Measurements from ENCODE around the gene STRADA. TPM values are rescaled to one million over a fixed set of nuclear protein-coding genes. Genes with fewer than 3 reads are reported as not detected.
A peak's percentile ranks its signal among the peaks of the same experiment; 100 is the strongest.

The STRADA gene
- total RNA-seq, 2 donors from 2014 or later = 27.5 to 30.8 TPM

DNA sequence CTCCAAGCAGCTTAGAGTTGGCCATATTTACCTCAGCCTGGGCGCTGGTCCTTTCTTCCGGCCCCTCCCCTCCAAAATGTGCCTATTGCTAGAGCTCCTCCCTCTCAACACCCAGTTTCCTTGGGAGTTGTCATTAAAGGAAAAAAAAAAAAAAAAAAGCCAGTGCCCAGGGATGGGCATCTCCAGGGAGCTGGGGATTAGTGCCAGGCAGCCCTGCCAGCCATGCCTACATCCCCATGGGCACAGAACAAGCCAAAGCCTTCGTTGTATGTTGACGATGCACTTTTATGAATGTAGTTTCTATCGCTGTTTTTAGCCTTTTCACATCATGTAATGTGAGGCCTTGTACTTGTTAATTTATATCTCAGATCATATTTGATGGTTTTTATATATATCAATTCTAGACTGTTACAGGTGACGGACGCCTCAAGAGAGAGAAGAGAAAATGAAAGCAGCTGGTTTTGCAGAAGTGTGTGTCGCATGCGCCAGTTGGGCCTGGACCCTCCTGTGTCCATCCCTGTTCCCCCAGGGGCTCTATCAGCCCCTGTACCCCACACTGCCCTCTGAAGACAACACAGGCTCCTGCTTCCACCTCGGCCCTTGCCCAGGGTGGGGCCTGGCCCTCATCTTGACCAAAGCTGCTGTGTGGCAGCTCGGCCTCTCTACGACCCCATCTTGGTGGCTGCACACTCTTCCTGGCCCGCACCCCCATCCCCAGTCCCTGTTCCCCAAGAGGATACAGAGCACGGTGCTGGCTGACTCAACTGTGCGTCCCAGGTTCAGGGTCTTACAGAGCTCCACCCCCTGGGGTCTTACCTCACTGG, 46.4 kb downstream of the STRADA start:
- no peak for DNase-seq (ENCODE audit: low spot score)
- intact Hi-C loops (cut with DNase I) = no loop called here

DNA sequence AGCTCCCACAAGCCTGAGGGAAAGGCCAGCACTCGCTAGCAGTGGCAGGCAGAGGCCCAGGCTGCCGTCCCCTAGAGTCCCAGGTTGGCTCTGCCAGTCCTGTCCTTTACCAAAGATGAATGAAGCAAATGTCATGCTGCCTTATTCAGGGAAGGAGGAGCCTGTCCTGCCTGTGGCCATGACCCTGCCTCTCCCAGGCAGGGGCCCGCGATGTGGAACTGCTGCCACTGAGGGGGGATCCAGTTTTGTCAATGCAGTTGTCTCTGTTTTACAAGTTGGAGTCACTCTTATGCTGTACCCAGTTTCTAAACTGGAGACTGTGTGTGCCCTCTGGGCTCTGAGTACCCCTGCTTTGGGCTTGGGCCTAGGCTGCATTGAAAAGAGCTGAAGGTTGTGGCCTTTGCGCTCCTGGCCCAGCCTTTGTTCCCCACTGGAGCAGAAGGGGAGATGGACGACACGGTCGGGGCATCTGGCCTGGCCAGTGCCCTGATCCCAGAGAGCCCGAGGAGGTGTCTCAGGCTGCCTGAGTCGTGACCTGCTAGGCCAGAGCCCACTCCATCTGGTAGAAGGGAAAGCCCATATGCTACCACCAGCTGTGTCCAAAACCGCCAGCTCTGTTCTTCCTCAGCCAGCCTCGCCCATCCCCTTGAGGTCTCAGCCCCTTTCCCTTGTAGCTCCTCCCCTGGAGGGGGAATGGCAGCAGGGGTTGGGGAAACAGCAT, 47.2 kb downstream of the STRADA start:
- DNase-seq (ENCODE audit: low spot score) = no peak
- intact Hi-C loops (cut with DNase I) = no loop called here

DNA sequence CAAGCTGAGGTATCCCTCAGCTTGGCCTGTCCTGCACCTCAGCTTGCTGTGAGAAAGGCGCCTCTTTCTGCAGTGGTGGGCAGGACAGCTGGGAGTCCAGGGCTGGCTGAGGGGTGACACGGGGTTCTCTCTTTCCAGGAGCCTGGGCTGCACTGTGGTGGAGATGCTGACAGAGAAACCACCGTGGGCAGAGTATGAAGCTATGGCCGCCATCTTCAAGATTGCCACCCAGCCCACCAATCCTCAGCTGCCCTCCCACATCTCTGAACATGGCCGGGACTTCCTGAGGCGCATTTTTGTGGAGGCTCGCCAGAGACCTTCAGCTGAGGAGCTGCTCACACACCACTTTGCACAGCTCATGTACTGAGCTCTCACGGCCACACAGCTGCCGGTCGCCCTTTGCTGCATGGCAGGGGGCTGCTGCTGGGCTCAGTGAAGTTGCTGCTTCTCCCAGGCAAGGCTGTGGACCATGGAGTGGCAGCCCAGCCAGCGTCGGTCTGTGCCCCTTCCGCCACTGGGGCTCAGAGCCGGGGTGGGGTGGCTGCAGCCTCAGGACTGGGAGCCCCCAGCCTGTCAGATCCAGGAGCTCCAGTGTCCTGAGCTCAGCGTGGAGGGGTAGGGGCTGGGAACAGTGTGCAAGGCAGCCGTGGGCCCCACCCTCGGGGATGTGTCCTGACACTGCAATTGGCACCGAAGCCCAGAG, 48.0 kb downstream of the STRADA start:
- intact Hi-C loops (cut with DNase I) = no loop called here
- DNase-seq (ENCODE audit: low spot score) = no peak

GRCh38 chr17:63692195-63692816, 49.3 kb downstream of the STRADA start:
- no peak for DNase-seq (ENCODE audit: low spot score)
- intact Hi-C loops (cut with DNase I) = no loop called here

GRCh38 chr17:63689479-63689878, 52.1 kb downstream of the STRADA start:
- no peak for DNase-seq (ENCODE audit: low spot score)
- intact Hi-C loops (cut with DNase I) = no loop called here

GRCh38 chr17:63688396-63689020, 53.1 kb downstream of the STRADA start:
- no peak for DNase-seq (ENCODE audit: low spot score)
- intact Hi-C loops (cut with DNase I) = no loop called here

- intact Hi-C loops (cut with DNase I) = no loop called here
- no peak for DNase-seq (ENCODE audit: low spot score)
Observed at GRCh38 chr17:63686138-63686685, 55.4 kb downstream of the STRADA start.

DNA sequence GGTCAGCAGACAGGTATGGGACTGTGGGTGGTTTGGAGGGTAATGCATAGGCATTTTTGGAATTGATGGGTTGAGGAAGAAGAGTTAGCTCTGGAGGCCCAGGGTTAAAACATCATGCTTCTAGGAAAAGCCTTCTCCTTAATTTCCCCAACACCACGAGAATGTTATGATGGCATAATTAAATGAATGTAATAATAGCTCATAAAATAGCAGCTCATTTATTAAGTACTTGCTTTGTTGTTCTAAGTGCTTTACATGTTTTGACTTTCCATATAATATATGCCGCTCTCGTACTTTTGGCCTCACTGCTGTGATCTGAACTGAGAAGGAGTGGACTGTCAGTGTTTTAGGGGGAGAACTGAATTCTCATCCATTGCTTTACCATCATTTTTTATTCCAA, 56.0 kb downstream of the STRADA start:
- DNase-seq (ENCODE audit: low spot score) = no peak
- intact Hi-C loops (cut with DNase I) = no loop called here

DNA sequence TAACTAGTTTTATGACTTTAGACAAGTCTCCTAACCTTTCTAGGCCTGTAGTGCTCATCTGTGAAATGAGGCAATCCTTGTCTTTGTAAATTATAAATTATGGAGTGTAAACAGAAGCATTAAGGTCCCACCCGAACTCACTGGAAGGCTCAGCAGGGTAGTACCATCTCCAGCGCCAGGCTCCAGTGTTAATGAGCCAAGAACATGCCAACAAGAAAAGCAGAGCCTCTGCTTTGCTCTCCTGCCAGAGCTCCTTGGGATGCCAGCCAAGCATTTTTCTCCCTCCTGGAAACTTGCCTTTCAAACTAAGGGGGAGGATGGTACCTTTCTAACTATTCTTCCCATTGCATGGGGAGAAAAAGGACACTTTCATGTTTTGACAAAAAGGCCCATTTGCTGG, 56.6 kb downstream of the STRADA start:
- intact Hi-C loops (cut with DNase I) = no loop called here
- DNase-seq (ENCODE audit: low spot score) = no peak

GRCh38 chr17:63682981-63683380, 58.6 kb downstream of the STRADA start:
- DNase-seq (ENCODE audit: low spot score) = no peak
- intact Hi-C loops (cut with DNase I) = no loop called here

GRCh38 chr17:63682441-63682840, 59.2 kb downstream of the STRADA start:
- DNase-seq (ENCODE audit: low spot score) = no peak

GRCh38 chr17:63681530-63681929, 60.1 kb downstream of the STRADA start:
- intact Hi-C loops (cut with DNase I) = no loop called here
- DNase-seq (ENCODE audit: low spot score) = no peak

More at GRCh38 chr17:63682441-63682840, 59.2 kb downstream of the STRADA start:
- intact Hi-C loops (cut with DNase I) = no loop called here

GRCh38 chr17:63680700-63681099, 60.9 kb downstream of the STRADA start:
- intact Hi-C loops (cut with DNase I) = no loop called here
- no peak for DNase-seq (ENCODE audit: low spot score)

DNA sequence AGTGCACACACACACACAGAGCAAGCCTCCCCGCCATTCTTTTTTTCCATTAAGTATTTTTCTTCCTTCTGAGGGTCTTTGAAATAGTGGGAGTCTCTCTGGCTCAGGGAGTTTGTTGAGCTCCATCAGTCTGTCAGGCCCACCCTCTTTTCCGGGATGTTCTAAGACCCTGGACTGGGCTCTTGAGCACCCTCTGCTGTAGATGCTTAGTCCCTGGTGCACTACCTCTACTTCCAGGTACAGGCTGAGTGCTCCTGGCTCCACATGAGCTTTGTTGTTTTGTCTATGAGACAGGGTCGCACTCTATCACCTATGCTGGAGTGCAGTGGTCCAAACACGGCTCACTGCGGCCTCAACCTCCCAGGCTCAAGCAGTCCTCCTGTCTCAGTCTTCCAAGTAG, 62.4 kb downstream of the STRADA start:
- intact Hi-C loops (cut with DNase I) = no loop called here
- DNase-seq (ENCODE audit: low spot score) = no peak

DNA sequence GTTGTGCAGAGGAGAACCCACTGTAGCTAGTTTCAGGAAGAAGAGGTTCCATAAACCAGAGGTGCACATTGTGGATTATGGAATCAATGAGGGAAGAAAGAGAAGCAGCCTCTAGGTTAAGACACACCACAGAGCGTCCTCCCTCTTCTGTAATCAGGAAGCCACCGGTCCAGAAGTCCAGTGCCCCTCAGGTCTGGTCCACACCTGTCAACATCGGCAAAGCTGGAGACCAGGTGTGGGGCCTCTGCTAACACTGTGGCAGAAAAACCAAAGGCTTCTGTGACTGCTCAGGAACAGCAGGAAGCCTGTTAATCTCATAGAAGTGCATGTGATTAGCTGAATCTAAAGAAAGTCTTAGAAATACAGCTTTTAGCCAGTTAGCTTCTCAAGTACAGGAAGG, 65.0 kb downstream of the STRADA start:
- intact Hi-C loops (cut with DNase I) = no loop called here
- DNase-seq (ENCODE audit: low spot score) = no peak

GRCh38 chr17:63675607-63676546, 65.7 kb downstream of the STRADA start:
- intact Hi-C loops (cut with DNase I) = no loop called here

GRCh38 chr17:63675231-63675606, 66.4 kb downstream of the STRADA start:
- no peak for DNase-seq (ENCODE audit: low spot score)
- intact Hi-C loops (cut with DNase I) = no loop called here

More at GRCh38 chr17:63675607-63676546, 65.7 kb downstream of the STRADA start:
- DNase-seq (ENCODE audit: low spot score) = peak; percentile 91

DNA sequence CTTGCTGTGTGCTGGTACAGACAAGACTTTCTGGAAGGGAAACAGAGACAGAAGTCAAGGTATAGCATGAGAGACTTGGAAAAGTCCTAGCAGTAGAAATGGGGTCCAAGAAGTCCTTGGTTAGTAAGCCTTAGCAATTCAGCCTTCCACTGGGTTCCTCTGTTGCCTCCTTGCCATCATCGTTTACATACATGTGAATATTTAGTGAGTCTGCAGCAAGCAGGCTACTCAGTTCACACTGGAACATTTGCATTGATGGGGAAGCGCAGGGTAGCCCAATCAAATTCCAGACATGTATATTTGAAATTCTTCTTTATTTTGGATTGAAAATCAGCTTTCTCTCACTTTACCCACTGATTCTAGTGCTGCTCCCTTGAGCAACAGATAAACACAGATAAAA, 68.7 kb downstream of the STRADA start:
- DNase-seq (ENCODE audit: low spot score) = no peak
- intact Hi-C loops (cut with DNase I) = no loop called here
